ENCODE results near the gene ALDOB.

The ALDOB gene

GRCh38 chr9:101383361-101383760 lies 52.2 kb downstream of the ALDOB start:
- no peak for DNase-seq (ENCODE audit: low spot score)

- DNase-seq (ENCODE audit: low spot score): no peak
Measured at GRCh38 chr9:101381833-101382342, 53.7 kb downstream of the ALDOB start.

- no peak for DNase-seq (ENCODE audit: low spot score)
Measured at GRCh38 chr9:101381118-101381517, 54.5 kb downstream of the ALDOB start.

GRCh38 chr9:101380295-101380694 lies 55.3 kb downstream of the ALDOB start:
- no peak for DNase-seq (ENCODE audit: low spot score)

GRCh38 chr9:101376111-101376848 lies 59.3 kb downstream of the ALDOB start:
- no peak for DNase-seq (ENCODE audit: low spot score)

- DNase-seq (ENCODE audit: low spot score): no peak
Measured at GRCh38 chr9:101375546-101375945, 60.0 kb downstream of the ALDOB start.

GRCh38 chr9:101372327-101373118 lies 63.1 kb downstream of the ALDOB start:
- DNase-seq (ENCODE audit: low spot score): no peak

- DNase-seq (ENCODE audit: low spot score): no peak
Measured at GRCh38 chr9:101371813-101372212, 63.8 kb downstream of the ALDOB start.
